NOMO-1 (cell line): ENCODE results near the gene SLC5A12.

Experiments
- DNase-seq, 2 experiments: peaks; one replicate each; lab custom pipeline; 2025; ENCODE audit not compliant: unreplicated experiment in 2 of 2; lab: John Stamatoyannopoulos, UW

The SLC5A12 gene, protein sequence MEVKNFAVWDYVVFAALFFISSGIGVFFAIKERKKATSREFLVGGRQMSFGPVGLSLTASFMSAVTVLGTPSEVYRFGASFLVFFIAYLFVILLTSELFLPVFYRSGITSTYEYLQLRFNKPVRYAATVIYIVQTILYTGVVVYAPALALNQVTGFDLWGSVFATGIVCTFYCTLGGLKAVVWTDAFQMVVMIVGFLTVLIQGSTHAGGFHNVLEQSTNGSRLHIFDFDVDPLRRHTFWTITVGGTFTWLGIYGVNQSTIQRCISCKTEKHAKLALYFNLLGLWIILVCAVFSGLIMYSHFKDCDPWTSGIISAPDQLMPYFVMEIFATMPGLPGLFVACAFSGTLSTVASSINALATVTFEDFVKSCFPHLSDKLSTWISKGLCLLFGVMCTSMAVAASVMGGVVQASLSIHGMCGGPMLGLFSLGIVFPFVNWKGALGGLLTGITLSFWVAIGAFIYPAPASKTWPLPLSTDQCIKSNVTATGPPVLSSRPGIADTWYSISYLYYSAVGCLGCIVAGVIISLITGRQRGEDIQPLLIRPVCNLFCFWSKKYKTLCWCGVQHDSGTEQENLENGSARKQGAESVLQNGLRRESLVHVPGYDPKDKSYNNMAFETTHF

GRCh38 chr11:26721948-26722475 lies at the start of gene SLC5A12:
TSS of gene SLC5A12 (minus strand) at chr11:26722060. CDS start at chr11:26721714, 346 bp downstream.
- DNase-seq, result no peak

GRCh38 chr11:26769027-26769426 lies 47.2 kb upstream of the SLC5A12 start:
- DNase-seq, result no peak

- DNase-seq, result no peak
Measured at GRCh38 chr11:26767060-26767459, 45.2 kb upstream of the SLC5A12 start.

DNA sequence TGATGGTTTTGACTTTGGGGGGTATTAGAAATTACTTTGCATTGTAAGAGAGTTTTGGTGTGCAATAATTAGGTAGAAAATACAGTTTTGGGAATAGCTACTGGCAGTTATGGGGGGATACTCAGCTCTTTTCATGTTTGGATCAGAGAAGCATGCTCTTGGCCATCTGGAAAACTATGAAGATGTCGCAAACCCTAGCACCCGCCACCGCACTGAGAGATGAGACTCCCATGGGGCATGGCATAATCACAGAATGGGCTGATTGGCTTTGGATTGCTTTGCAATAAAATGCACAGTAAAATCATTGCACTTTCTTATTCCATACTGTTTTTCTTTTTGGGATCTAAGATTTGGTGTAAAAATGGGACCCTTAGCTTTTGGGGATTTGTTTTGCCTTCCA lies 43.5 kb upstream of the SLC5A12 start:
- DNase-seq, result no peak

GRCh38 chr11:26764825-26765224 lies 43.0 kb upstream of the SLC5A12 start:
- no peak for DNase-seq

GRCh38 chr11:26764315-26764714 lies 42.5 kb upstream of the SLC5A12 start:
- no peak for DNase-seq

GRCh38 chr11:26762089-26762488 lies 40.2 kb upstream of the SLC5A12 start:
- DNase-seq, result no peak

- DNase-seq, result no peak
Measured at GRCh38 chr11:26761361-26761809, 39.5 kb upstream of the SLC5A12 start.

- no peak for DNase-seq
Measured at GRCh38 chr11:26757995-26758394, 36.1 kb upstream of the SLC5A12 start.

DNA sequence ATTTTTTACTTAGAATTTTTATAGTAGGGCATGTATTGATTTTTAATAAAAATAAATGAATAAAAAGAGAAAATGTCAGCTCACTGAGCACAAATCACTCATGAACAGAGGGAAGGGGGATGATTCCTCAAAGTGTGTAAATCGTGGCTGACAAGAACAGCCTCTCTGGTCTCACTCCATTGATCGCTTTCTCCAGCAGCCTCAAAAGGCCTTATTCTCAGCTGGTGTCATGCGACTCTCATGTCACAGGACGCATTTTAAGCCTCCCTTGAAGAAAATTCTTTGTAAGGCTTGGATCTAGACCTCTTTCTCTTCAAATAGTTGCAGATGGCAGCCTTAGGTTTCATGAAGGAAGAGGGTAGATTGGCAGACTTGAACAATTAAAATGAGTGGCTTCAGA lies 33.9 kb upstream of the SLC5A12 start:
- DNase-seq, result no peak

DNA sequence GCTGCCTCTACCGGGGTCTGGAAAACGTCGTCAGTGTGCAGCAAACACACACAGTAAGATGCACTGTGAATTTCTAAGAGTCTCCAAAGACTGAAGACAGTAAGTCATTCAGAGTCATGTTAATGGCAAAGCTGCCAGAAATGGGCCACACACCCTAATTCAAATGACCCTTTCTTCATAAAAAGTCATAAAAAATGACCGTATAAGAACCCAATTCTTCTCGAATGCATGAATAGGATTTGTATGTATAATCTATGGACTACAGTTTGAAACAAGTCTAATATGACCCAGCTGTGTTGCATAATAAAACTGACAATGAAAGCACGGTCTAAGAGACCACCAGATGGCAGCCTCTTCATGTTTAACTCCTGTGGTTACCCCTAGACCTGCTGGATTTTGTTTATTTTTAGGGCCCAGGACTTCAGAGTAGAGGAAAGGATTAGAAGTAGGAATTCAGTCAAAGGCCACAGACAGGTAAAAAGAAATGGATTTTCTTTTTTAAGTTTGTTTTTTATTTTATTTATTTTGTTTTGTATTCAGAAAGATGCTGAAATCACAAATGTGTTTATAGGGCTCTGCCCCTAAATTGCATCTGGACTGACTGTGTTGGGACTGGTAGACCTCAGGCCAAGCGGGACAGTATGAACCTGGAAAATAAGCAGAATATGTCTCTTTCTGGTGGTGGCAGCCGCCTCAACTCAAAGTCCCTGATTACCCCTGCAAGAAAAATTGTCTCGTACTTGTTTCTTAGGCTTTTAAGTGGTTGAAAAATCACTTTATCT lies 32.1 kb upstream of the SLC5A12 start:
- peak; percentile 5 to 54 for DNase-seq

DNA sequence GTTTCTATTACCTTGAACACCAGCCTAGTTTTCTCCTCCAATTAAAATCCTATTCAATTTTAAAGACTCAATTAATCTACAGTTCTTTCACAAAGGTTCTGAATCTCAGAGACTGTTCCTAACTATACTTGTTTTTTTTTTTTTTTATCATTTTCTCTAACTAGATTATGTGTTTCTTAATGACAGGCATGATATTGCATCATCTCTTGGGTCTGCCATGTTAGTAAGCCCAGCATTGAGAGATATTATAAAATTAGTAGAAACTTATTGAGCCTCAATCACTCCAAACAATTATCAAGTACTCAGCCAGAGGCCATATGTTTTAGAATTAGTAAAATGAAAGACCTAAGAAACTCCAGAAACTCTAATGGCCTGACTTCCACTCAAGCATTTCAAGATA lies 28.1 kb upstream of the SLC5A12 start:
- no peak for DNase-seq

- DNase-seq, result no peak
Measured at GRCh38 chr11:26743622-26744021, 21.8 kb upstream of the SLC5A12 start.

DNA sequence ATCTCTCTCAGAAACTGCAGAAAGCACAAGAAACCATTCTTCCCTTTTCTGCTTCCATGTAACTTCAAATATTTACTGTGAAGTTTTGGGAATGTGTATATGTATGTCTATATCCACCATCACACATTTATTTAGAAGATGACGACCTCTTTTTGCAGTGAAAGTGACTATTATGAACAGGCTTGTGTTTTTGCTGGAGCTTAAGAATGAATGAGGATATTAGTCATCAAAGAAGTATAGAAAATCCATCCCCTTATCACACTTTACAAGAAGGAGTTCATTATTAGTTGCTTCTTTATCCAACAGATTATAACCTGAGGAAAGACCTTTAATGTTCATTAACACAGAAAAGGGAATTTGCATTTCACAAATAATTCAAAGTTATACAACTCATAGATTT lies 21.1 kb upstream of the SLC5A12 start:
- DNase-seq, result no peak

DNA sequence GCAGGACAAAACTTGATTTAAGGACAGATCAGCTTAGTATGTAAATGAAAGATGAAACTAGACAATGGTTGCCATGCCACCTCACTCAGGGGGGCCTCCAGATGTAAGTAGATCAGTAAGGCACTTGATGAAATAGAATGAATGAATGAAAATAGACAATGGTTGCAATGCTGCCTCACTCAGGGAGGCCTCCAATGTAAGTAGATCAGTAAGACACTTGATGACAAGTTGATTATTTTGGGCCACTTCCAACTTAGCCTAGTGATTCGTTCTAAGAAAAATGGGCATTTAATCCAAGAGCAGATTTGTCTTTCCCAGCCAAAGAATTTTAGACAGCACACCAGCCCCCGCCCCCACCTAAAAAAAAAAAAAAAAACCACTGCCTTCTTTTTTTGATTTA lies 19.2 kb upstream of the SLC5A12 start:
- no peak for DNase-seq

DNA sequence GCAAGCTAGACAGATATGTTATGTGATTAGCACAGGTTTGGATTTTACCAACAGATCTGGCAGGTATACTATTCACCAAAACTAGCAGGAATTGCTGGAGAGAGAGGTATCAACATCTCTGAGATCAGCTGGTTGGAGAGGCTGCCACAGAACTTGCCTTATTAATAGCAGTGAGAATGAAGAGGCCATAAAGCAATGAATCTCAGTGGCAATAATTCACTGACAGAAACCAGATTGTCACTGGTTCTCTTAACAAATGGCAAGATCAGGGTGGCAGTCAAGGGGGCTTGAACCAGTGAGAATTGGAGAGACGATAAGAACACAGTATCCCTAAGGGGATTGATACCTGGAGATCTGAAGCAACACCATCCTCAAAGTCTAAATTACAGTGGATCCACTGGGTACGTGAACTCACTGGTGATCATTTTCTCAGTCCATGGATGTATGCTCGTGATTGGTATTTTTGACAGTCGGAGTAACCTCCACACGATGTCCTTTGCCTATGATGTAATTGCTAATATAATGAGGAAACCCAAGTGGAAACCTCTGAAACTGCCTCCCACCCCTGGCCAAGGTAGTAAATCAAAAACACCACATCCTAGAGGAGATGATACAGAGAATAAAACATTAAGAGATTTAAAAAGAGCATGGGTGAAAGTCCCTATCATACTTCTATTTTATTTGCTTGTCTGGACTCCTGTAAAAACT lies 17.7 kb upstream of the SLC5A12 start:
- no peak for DNase-seq

DNA sequence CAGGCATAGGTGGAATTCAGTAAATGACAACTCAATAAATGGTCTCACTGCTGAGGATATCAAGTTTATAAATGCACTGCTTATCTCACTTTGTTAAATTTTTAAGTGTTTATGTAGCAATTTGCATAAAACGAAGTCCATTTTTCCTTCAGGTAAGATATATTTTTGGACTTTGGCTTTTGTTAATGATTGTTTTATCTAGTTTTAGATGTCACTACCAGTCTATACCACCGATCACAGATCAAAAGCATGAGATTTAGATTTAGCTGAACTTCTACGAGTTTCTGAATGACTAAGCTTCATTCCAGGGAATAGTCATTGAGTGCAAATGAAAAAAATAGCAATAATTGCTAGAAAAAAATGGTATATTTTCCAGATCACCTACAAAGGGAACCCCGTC lies 12.8 kb upstream of the SLC5A12 start:
- DNase-seq, result no peak

GRCh38 chr11:26731084-26731456 lies 9.2 kb upstream of the SLC5A12 start:
- DNase-seq, result no peak

GRCh38 chr11:26730414-26731083 lies 8.7 kb upstream of the SLC5A12 start:
- DNase-seq, result peak in 1 of 2 experiments; percentile 15

DNA sequence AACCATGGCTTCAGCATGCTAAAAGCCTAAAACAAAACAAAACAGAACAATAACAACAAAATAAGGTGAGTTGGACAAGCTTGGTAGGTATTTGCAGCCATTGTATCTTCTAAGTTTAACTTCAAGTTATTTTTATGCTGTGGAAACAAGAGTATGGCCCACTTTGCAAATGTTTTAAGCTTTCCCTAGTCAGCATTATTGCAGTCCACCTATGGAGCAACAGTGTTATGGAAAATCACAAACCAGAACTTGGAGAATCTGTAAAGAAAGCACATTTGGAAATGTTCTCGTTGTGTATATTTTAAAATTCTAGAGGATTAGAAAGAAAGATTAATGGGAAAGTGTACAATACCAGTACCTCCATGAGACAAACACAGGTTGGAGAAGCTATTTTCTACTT lies 7.4 kb upstream of the SLC5A12 start:
- no peak for DNase-seq
